SK-N-SH treated with all-trans-retinoic acid at 6 μM for 48 hours (cell line): ENCODE results near the gene STK32B.

ENCODE experiments used
- CSDC2 ChIP-seq: fragments of 250-450 bp; sonication (Bioruptor Pico); IDR thresholded peaks from 2 replicates; pipeline ENCODE4 v1.5.0; 2020; ENCODE audit warnings: mild to moderate bottlenecking, moderate library complexity
- ESRRG ChIP-seq: fragments of 250-450 bp; sonication (Bioruptor Pico); IDR thresholded peaks from 2 replicates; pipeline ENCODE4 v1.6.1; 2021; ENCODE audit warnings: mild to moderate bottlenecking
- OSR1 ChIP-seq: fragments of 250-450 bp; sonication (Bioruptor Pico); IDR thresholded peaks from 2 replicates; pipeline ENCODE4 v1.8.0; 2022; ENCODE audit warnings: moderate library complexity, mild to moderate bottlenecking, inconsistent platforms
- RARB ChIP-seq: fragments of 250-450 bp; sonication (Bioruptor Pico); IDR thresholded peaks from 2 replicates; pipeline ENCODE4 v1.8.0; 2021; ENCODE audit warnings: mild to moderate bottlenecking, moderate library complexity
- ZC3H10 ChIP-seq: fragments of 250-450 bp; sonication (Bioruptor Pico); IDR thresholded peaks from 2 replicates; pipeline ENCODE4 v1.5.1; 2021; ENCODE audit warnings: mild to moderate bottlenecking, moderate library complexity
- TF ChIP-seq, protein P1 (sequence below): fragments of 250-450 bp; sonication (Bioruptor Pico); IDR thresholded peaks from 2 replicates; pipeline ENCODE4 v1.5.1; 2020; ENCODE audit warnings: low read depth, mild to moderate bottlenecking, moderate library complexity
- TF ChIP-seq, protein P2 (sequence below): fragments of 250-450 bp; sonication (Bioruptor Pico); IDR thresholded peaks from 2 replicates; pipeline ENCODE4 v1.8.0; 2021; ENCODE audit warnings: low read depth, mild to moderate bottlenecking, moderate library complexity, borderline replicate concordance

DNA sequence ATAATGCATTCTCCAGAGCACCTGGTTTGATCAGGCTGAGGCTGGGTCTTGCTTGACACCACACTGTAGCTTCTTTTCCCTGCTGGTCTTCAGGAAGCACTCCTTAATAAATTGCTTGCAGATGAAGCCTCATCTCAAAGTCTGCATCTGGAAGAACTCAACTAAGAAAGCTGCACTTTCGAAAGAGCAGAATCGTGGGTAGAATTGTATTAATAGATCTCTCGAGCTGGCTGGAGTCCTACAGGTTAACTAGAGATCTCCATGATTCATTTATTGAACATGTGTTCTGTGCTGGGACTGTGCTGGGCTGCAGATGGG lies 152.7 kb downstream of the STK32B start:
- TF ChIP-seq ZC3H10 (CRISPR knock-in tag) = no peak
- no peak for TF ChIP-seq OSR1 (CRISPR knock-in tag)
- no peak for TF ChIP-seq RARB
- TF ChIP-seq CSDC2 (CRISPR knock-in tag) = no peak
- TF ChIP-seq ESRRG (CRISPR knock-in tag) = no peak
- TF ChIP-seq, protein P1, sequence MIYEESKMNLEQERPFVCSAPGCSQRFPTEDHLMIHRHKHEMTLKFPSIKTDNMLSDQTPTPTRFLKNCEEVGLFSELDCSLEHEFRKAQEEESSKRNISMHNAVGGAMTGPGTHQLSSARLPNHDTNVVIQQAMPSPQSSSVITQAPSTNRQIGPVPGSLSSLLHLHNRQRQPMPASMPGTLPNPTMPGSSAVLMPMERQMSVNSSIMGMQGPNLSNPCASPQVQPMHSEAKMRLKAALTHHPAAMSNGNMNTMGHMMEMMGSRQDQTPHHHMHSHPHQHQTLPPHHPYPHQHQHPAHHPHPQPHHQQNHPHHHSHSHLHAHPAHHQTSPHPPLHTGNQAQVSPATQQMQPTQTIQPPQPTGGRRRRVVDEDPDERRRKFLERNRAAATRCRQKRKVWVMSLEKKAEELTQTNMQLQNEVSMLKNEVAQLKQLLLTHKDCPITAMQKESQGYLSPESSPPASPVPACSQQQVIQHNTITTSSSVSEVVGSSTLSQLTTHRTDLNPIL (CRISPR knock-in tag) = no peak
- TF ChIP-seq, protein P2, sequence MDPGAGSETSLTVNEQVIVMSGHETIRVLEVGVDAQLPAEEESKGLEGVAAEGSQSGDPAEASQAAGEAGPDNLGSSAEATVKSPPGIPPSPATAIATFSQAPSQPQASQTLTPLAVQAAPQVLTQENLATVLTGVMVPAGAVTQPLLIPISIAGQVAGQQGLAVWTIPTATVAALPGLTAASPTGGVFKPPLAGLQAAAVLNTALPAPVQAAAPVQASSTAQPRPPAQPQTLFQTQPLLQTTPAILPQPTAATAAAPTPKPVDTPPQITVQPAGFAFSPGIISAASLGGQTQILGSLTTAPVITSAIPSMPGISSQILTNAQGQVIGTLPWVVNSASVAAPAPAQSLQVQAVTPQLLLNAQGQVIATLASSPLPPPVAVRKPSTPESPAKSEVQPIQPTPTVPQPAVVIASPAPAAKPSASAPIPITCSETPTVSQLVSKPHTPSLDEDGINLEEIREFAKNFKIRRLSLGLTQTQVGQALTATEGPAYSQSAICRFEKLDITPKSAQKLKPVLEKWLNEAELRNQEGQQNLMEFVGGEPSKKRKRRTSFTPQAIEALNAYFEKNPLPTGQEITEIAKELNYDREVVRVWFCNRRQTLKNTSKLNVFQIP = no peak
